CD4-positive, alpha-beta T cell treated with Interferon alpha-2 for 1 hour (primary cell): ENCODE data around the gene KIFC3.

Experiments
- DNase-seq, 2 donors: peaks; one replicate each; pipeline ENCODE4 v3.0.0-alpha.2; 2020 to 2022

Gene KIFC3

DNA sequence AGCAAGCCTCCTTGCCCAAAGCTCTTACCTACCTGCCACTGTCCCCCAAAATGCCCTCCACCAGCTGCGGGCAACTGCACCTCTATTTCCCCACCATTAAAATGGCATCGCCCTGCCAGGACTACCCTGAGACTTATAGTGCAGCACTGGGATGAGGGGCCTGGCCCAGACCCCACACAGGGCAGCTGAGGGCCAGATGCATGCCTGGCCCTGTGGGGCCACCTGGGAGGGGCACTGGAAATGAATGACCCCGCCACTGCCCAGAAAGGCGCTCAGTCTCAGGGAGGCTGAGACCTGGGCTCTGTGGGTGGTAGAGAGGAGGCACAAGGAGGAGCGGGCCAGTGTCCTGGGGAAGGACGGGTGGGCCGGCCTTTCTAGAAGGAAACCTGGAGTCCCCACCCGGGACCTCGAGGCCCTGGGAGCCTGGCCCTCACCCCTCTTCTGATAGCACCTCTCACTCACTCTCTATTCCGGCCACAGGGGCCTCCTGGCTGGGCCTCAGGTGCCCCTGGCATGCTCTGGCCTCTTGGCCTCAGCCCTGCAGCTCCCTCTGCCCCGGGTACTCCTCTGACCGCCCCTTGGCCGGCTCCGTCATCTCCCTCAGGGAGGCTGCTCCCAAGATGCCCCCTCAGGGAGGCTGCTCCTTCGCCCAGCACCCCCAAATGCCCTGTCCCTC is 39.8 kb downstream of the KIFC3 start:
- DNase-seq: no peak

DNA sequence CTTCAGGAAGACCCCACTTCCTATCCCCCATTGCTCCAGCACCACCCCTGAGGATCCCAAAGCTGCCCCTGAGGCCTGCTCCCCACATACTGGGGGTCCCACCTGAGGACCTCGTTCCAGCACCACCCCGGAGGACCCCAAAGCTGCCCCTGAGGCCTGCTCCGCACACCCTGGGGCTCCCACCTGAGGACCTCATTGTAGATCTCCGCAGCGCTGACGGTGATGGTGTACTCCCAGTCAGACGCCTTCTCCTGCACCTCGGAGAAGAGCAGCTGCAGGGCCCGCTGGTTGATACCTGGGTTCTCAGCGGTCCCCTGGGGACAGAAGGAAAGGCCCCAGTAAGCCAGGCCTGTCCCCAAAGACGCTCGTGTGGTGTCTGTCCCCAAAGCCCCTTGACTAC is 40.3 kb downstream of the KIFC3 start:
- DNase-seq: no peak

DNA sequence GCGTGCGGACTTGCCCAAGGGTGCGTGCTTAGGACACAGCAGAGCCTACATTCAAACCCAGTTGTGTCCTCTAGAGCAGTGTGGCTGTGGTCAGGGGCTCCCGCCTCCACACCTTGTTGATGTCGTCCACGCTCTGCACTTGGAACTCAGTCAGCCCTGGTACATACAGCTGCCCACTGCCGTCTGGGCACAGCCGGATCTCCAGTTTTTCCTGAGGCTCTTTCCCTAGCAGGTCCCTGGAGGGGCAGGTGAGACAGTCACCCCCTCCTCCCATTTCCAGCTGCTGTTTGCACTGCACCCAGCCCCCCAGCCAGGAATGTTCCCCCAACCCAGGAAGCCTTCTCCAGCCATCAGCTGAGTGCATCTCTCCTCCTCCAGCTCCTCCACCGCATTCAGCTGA is 41.0 kb downstream of the KIFC3 start:
- no peak for DNase-seq

DNA sequence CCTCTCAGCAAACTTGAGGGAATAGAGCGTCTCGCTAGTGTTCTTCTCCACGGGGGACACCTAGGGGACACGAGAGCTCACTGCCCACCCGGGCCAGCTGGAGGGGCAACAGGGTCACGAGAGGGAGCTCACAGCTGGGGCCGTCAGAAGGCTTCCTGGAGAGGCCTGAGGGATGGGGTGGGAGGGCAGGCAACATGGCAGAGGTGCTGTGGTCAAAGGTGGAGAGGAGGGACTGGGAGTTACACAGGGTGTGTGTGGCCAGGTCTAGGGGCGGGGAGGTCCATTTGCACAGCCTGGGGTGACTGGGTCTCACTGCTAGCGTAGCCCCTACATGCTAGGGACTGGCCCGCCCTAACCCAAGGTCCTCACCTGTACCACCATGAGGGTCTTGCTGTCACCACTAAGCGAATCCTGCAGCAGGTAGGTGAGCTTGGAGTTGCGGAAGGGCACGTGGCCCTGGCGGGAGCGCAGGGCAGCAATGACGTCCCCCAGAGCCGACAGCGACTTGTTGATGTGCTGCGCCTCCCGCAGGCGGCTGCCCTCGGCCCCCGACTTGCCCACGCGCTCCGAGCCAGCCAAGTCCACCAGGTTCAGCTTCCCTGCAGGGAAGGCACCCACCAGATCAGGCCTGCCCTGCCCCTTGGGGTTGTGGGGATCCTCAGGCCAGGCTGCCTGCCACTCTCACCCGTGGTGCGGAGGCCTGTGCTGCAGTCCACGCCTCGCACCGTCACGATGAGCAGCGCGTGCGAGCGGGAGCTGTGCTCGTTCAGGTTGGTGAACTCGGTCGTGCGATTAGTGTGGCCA is 41.7 kb downstream of the KIFC3 start:
- DNase-seq: no peak

DNA sequence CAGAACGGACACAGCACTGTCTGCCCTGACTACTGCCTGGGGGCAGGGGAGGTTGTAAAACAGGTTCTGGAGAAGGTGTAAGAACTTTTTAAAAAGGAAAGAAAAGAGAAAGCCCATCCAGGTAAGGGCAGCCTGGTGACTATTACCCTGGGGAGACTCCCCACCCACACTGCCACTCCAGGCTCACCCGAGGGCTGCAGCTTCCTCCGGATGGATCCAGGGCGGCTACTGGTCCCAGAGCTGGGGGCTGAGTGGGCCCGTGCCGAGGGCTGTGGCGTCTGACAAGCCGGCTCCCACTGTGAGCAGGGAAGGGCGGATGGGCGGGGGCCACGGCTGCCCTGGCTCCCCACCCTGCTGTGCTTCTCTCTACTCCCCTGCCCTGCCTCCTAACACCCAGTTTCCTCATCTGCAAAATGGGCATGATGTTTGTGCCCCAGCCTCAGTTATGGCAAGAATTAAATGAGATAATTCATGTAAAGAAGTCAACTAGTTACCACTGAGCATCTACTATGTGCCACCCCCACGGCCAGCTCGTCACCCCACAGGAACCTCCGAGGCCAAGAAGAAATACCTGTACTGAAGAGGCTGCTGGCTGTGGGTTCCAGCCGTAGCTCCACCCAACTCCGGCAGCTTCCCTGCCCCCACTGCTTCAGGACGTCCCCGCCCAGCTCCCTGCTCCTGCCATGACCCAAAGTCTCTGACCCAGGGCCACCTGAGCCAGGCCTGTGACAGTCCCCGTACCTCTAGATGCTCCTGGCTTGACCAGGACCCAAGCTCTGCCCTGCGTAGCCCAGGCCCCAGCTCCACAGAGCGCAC is 42.5 kb downstream of the KIFC3 start:
- no peak for DNase-seq

DNA sequence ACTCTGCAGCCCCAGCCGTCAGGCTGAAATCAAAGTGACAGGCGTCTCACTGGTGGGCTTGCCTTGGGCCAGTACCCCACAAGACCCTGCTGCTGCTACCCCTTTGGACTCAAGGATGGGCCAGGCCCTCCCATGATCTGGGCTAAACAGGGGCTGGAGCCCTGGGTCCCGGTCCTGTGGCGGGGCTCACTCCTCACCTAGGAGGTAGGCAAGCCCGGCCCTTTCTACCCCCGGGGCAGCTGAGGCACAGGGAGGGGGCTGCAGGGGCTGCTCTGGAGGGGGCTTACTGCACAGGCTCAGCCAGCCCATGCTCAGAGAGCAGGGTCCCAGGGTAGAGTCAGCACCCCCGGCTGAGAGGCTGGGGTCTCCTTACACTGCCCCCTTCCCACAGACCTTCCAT is 43.2 kb downstream of the KIFC3 start:
- no peak for DNase-seq

DNA sequence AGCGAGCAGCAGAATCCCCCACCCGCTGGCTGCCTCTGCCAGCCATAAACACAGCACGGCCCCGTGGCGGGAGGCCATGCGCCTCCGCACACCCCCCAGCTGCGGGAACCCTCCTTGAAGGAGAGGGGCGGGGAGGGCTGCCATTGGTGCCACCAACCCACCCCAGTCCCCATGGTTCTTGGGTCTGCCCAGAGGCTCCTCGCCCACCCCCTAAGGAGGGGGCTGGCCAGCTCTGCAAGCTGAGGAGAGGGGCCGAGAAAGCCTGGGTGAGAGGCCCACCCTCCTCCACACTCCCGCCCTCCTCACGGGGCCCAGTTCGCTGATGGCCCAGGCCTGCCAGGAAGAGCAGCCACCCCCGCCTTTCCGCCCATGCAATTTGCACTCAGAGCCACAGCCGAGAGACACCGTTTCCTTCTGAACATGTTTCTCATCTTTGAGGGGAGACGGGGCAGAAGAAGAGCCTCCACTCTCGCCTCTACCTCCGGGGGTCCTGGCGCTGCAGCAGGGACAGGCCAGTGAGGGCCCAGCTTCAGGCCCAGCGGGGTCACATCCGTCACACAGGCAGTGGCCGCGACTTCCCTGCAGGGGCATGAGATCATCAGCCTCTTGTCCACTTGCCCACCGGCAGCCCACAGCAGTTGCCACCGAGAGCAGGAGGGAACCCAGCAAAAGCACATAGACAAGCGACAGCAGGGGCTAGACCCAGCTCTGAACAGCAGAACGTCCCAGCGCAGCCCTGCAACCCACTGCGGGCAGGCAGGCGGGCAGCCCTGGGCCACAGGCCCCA is 43.8 kb downstream of the KIFC3 start:
- peak in 1 of 2 donors; percentile 9 for DNase-seq

DNA sequence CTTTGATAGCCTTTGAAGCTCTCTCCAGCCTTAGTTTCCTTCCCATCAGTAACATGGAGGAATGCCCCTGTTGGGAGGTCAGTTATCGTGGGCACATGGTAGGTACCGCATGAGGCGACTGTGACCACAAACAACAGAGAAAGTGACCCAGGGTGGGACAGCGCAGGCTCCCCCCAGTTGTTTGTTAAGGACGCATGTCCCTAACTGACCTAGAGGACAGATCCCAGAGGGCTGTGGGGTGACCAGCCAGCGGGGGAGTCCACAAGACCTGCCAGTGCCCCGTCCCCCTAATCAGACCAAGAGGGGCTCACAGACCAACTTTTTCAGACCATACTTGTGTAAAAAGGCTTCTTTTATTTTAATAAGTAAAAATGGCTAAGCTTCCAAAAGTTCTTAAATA is 44.4 kb downstream of the KIFC3 start:
- no peak for DNase-seq

DNA sequence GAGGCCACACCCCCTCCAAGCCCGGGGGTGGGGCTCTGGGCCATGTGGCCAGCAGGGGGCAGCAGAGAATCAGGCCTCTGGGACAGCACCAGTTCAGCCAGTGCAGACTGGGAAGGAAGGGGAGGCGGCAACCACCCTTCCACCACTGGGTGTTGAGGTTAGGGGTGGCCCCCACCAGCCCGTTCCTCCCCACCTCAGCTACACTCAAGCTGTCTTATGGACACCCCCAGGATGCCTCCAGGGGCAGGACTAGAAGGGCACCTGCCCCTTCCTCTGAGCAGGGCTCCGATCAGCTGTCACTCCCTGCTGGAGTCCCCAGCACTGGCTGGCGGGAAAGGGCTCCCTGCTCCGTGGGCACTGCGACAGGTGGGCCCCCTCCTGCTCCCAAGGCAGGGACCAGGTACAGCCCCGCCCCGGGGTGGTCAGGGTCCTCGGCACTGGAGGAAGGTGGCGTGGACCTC is 44.9 kb downstream of the KIFC3 start:
- DNase-seq: peak; percentile 82 to 90

DNA sequence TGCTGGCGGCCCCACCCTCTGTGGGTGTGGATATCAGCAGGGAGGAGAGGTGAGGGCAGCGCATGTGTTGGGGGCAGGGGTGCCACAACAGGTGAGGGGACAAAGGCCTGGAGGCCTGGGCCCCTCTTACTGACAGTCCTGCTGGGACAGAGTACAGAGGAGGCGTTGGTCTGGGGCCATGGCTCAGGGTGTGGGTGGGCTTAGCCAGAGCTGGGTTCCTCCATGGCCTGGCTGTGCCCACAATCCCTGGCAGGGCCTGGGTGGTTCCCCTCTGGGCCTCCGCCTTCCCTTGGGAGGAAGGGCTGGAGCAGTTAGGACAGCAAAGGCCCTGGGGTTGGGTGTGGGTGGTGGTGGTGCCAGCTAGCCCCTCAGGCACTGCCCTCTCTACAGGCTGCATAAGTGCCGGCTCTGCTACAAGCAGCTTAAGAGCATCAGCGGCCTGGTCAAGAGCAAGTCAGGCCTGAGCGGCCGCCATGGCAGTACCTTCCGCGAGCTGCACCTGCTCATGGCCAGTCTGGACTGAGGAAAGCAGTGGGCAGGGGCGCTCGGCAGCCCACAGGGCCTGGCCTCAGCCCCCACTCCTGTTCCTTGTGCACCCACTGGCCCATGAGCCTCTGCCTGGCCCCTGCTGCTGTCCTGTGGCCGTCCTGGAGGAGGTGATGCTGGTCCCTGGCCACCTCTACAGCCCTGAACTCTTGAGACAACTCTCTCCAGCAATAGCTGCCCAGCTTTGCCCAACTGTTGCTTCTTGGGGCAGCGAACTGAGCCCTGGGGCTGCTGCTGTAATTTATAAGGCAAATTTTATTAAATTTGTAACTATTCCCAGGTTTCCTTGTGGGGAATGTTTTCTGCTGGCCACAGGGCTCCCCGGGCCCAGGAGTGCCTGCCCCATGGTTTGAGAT is 45.6 kb downstream of the KIFC3 start:
- DNase-seq: no peak

DNA sequence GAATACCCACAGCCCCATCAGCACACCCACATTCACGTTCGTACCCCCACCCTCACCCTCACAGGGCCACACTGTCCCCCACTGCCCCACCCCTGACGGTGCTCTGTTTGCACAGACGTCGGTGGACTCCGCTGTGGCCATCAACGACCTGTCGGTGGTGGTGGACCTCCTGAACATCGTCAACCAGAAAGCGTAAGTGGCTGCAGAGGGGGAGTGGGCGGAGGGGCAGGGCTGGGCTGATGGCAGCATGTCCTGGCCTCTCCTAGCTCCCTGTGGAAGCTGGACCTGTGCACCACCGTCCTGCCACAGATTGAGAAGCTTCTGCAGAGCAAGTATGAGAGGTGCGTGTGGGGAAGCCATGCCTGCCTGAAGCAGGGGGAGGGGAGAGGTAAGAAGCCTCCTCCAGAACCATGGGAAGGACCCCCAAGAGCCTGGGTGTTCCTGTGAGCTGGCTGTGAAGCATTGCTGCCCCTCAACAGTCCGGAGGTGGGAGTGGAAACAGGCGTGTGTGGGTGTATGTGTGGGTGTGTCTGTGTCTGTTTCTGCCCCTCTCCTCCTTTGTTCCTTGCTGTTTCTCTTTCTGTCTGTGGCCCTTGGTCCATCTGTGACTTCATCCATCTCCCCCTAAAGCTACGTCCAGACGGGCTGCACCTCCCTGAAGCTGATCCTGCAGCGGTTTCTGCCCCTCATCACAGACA is 46.4 kb downstream of the KIFC3 start:
- no peak for DNase-seq

DNA sequence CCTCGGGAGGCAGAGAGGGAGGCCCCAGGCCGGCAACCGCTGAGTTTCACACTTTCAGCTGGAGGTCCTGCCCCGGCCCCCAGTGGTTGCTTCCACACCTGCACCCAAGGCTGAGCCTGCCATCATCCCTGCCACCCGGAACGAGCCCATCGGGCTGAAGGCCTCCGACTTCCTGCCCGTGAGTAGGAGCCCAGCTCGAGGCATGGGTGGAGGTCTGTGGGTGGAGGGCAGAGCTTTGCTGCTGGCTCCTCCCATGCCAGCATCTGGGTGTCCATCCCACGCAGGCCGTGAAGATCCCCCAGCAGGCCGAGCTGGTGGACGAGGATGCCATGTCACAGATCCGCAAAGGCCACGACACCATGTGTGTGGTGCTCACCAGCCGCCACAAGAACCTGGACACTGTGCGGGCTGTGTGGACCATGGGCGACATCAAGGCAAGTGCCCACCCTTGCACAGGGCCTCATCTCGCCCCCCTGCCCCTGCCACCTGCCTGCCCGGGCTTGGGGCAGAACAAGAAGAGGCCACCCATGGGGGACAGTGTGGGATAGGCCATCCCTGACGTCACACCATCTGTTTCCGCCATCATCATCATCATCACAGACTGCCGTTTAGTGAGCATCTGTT is 47.1 kb downstream of the KIFC3 start:
- DNase-seq: no peak

DNA sequence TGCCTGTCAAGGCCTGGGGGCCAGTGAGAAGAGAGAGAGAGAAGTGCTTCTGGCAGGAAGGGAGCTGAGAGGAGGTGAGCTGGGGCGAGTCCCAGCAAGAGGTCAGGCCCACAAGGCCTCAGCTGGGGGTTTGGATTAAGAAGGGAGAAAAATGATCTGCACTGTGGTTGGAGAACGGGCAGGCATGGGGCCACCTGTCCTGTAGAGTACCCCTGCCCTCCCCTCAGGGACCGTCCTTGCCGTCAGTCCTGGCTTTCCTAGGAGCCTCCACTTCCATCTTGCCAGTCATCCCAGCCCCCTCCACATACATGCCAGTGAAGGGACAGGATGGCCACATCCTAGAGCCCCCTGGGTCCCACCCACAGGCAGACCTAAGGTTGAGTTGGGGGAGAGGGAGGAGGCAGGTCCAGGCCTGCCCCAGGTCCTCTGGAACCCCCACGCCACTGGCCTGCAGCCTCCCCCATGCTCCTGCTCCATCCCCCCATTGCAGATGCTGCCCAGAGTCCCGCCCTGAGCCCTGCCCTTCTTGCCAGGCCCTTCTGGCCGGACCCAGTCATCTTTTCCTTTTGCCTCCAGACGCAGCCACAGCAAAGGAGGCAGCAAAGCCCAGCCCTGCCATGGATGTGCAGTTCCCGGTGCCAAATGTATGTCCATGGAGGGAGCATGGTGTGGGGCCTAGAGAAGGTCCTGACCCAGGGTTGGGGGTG is 47.8 kb downstream of the KIFC3 start:
- DNase-seq: no peak

DNA sequence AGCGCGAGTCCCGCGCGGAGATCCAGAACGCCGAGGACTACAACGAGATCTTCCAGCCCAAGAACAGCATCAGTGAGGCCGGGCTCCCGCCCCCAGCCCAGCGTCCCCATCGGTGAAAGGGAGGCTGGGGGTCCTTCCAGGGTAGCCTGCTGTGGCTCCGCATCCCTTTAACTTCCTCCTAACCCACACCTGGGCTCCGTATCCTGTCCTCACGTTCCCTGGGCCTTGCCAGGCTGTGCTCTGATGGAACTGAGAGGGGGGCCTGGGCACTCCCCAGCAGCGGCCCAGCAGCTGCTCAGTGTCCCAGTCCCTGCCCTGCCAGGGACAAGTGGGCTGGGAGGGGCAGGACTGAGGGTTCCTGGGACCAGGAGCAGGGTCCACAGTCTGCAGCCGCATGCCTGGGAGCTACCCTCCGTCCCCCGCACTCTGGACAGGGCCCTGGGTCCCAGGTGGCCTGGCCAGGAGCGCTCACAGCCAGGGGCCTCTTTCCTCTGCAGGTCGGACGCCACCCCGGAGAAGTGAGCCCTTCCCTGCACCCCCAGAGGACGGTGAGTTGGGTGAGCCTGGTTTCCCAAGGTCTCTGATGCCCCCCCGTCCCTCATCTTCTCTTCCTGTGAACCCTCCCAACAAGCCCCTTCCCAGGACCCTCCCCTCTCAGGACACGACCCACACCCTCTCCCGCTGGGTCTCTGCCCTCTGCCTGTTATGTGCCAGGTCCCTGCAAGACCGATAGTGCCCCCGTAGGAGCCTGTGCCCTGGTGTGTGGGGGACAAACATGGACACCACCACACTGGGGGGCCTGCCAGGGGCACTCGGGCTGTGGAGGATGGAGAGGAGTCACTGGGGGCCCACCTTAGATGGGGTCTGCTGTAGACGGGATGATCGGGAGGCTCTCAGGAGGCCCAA is 48.6 kb downstream of the KIFC3 start:
- DNase-seq: no peak

DNA sequence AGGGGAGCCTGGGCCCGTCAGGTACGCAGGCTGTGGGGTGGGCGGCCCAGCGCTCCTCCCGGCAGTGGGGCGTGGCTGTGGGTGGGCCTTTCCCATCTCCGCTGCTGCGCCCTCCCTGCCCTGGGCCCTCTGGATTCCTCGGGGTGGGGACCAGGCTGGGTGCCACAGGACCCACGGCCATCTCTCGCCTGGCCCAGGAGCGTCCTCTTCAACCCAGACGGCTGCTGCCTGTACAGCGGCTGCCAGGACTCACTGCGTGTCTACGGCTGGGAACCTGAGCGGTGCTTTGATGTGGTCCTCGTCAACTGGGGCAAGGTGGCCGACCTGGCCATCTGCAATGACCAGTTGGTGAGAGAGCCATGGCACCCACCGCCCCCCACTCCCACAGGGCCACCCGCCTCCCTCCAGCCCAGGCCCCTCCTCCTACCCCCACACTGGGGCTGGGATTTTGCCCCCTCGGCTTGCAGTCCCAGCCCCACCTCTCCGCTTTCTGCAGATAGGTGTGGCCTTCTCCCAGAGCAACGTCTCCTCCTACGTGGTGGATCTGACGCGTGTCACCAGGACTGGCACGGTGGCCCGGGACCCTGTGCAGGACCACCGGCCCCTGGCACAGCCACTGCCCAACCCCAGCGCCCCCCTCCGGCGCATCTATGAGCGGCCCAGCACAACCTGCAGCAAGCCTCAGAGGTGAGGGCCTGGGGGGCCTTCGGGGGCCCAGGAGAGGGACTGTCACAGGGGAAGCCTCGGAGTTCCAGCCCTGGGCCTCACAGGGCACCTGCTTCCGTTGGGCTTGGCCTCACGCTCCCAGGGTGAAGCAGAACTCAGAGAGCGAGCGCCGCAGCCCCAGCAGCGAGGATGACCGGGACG is 49.5 kb downstream of the KIFC3 start:
- DNase-seq: no peak

DNA sequence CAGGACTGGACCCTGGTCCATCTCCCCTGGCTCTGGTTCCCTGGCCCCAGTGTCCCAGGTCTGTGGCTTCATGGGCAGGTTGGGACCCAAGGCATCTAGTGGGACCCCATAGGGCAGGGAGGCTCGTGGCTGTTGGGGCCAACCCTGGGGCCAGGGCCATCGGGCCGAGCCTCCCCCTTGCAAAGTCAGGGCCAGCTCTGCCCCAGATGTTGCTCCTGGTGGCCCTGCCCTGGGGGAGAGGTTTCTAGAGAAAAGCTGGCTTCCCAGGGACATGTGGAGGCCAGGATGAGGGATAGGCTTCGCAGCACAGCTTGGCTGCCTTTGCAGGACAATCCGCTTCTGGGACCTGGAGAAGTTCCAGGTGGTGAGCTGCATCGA is 50.1 kb downstream of the KIFC3 start:
- DNase-seq: no peak

DNA sequence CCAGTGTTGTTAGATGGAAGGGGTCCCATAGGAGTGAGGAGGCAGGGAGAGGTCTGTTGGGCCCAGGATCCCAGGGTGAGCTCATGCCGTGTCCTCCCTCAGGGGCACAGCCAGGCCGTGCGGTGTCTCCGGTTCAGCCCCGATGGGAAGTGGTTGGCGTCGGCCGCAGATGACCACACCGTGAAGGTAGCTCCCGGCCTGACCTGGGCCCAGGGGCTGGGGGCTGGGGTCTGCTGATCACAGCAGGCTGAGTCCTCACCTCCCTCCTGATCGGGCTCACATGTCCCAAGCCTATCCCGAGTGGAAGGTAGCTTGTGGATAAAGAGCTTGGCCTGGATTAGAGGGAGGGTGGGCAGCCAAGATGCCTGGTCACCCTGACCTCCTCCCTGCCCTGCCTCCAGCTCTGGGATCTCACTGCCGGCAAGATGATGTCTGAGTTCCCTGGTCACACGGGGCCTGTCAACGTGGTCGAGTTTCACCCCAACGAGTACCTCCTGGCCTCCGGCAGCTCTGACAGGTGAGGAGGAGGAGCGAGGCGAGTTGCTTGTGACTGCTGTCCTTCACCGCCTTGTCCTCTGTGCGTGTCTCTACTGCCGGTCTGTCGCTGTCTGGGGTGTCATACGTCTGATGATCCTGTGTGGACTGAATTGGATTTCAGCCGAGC is 50.6 kb downstream of the KIFC3 start:
- DNase-seq: no peak
